Calu3 (cell line): ENCODE results near the gene HEY2. TPM values are rescaled to one million over a fixed set of nuclear protein-coding genes. Genes with fewer than 3 reads are reported as not detected.

Experiments used
- BruUV-seq: library from RNA; stranded (reverse); fragments of 400-500 nt; replicated peaks from 2 replicates; lab custom pipeline; 2021; lab: Mats Ljungman, UMichigan
- CTCF ChIA-PET: fragments of 300-600 bp; sonication (Branson Sonifier 250); formaldehyde crosslinking; loops from one replicate; lab custom pipeline; 2022; ENCODE audit warnings: antibody characterized with exemption; lab: Charles Lee
- DNase-seq: peaks from one replicate; pipeline ENCODE4 v3.0.0; 2022
- H3K27ac Mint-ChIP-seq: one replicate; pipeline ENCODE4 v1.8.0; 2022; ENCODE audit warnings: mixed read lengths; ENCODE audit not compliant: unreplicated experiment
- H3K27me3 Mint-ChIP-seq: one replicate; pipeline ENCODE4 v1.8.0; 2022; ENCODE audit warnings: mixed read lengths; ENCODE audit not compliant: unreplicated experiment
- H3K36me3 Mint-ChIP-seq: one replicate; pipeline ENCODE4 v1.8.0; 2022; ENCODE audit warnings: mild to moderate bottlenecking, moderate library complexity, mixed read lengths; ENCODE audit not compliant: insufficient read depth, unreplicated experiment
- H3K4me1 Mint-ChIP-seq: one replicate; pipeline ENCODE4 v1.8.0; 2022; ENCODE audit warnings: mild to moderate bottlenecking, low read depth, mixed read lengths; ENCODE audit not compliant: unreplicated experiment
- H3K4me3 Mint-ChIP-seq: one replicate; pipeline ENCODE4 v1.8.0; 2022; ENCODE audit warnings: mild to moderate bottlenecking, low read depth, moderate library complexity, mixed read lengths; ENCODE audit not compliant: unreplicated experiment
- H3K9me3 Mint-ChIP-seq: one replicate; pipeline ENCODE4 v1.8.0; 2022; ENCODE audit warnings: low read depth, mixed read lengths; ENCODE audit not compliant: unreplicated experiment
- intact Hi-C: fragments of 100-400 bp; cut with micrococcal nuclease; formaldehyde crosslinking; loops from one replicate; pipeline ENCODE4 v1.10.0; 2022; ENCODE audit not compliant: unreplicated experiment
- total RNA-seq: library from RNA; stranded (reverse); gene quantifications from 2 replicates; pipeline ENCODE4 v1.2.3, GENCODE V29; 2022
- TF ChIP-seq, protein P1 (sequence below): fragments of 200-600 bp; IDR thresholded peaks from one replicate; pipeline ENCODE4 v1.8.0; 2022; ENCODE audit warnings: antibody characterized with exemption; ENCODE audit not compliant: unreplicated experiment

Gene HEY2
- total RNA-seq, 1 experiment from 2014 or later = 0.47 TPM

DNA sequence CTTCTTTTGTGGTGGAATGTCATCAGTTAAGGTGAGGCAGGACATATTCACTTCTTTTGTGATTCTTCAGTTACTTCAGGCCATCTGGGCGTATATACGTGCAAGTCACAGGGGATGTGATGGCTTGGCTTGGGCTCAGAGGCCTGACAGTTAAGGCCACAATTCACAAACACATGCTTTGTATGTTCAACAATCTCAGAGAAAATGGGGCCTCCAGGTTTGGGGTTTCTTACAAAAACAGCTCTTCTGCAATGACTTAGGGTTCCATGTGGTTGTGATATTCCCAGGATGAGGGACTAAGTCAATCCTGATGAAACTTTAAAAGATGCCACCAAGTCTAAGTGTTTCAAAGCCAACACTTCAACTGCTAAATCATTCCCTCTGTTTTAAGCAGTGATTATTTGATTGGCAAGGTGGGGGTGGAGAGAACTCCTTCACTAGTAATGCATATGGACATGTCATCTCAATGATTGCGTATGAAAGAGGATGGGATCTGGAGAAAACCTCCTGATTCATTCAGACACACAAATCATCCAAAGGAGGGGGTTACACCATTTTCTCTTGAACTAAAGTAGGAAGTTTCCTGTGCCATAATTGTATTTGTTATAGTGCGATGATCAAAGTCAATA, 41.7 kb upstream of the HEY2 start:
- peaks cover 6% of the 10 kb centered on the region for H3K9me3 Mint-ChIP-seq
- no peaks in the 10 kb centered on the region for H3K36me3 Mint-ChIP-seq
- H3K27me3 Mint-ChIP-seq = peaks cover 39% of the 10 kb centered on the region
- no peak overlapping the region for H3K27ac Mint-ChIP-seq
- TF ChIP-seq, protein P1, sequence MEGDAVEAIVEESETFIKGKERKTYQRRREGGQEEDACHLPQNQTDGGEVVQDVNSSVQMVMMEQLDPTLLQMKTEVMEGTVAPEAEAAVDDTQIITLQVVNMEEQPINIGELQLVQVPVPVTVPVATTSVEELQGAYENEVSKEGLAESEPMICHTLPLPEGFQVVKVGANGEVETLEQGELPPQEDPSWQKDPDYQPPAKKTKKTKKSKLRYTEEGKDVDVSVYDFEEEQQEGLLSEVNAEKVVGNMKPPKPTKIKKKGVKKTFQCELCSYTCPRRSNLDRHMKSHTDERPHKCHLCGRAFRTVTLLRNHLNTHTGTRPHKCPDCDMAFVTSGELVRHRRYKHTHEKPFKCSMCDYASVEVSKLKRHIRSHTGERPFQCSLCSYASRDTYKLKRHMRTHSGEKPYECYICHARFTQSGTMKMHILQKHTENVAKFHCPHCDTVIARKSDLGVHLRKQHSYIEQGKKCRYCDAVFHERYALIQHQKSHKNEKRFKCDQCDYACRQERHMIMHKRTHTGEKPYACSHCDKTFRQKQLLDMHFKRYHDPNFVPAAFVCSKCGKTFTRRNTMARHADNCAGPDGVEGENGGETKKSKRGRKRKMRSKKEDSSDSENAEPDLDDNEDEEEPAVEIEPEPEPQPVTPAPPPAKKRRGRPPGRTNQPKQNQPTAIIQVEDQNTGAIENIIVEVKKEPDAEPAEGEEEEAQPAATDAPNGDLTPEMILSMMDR = no peak
- no peaks in the 10 kb centered on the region for H3K4me1 Mint-ChIP-seq
- BruUV-seq = no TSS peak
- intact Hi-C loops = no loop called here
- CTCF ChIA-PET = no interaction called here
- no peak for DNase-seq
- H3K4me3 Mint-ChIP-seq = no peak overlapping the region

DNA sequence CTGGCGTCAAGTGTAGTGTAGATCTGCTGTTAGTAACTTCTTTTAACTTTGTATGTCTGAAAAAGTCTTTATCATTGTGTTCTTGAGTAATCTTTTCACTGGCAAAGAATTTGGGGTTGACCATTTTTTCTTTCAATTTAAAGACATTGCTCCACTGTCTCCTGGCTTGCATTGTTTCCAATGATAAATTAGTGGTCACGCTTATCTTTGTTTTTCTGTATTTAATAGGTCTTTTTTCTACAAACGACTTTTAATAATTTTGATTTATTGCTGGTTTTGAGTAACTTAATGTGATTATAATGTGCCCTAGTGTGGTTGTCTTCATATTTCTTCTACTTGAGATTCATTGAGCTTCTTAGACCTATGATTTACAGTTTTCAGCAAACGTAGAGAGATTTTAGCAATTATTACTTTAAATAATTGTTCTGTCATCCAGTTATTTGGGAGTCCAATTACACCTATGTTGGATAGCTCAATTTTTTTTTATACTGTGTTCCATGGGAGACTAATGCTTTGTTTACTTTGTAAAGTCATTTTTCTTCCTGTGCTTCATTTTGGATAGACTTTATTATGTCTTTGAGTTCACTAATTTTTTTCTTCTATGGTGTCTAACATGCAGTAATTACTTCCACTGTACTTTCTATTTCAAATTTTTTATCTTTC, 38.3 kb upstream of the HEY2 start:
- Mint-ChIP-seq H3K36me3 (no peaks in the 10 kb centered on the region), H3K27me3 (peaks cover 19% of the 10 kb centered on the region), H3K27ac (no peak overlapping the region), H3K4me1 (no peaks in the 10 kb centered on the region), H3K9me3 (peaks cover 6% of the 10 kb centered on the region), H3K4me3 (no peak overlapping the region)
- DNase-seq = no peak
- intact Hi-C loops = no loop called here
- CTCF ChIA-PET = interaction anchor here (0.6 kb wide), 1 partner anchor 1712 kb away, joined by 3 read pairs; no protein-coding TSS in a partner anchor
- TF ChIP-seq, protein P1 = no peak
- no TSS peak for BruUV-seq

DNA sequence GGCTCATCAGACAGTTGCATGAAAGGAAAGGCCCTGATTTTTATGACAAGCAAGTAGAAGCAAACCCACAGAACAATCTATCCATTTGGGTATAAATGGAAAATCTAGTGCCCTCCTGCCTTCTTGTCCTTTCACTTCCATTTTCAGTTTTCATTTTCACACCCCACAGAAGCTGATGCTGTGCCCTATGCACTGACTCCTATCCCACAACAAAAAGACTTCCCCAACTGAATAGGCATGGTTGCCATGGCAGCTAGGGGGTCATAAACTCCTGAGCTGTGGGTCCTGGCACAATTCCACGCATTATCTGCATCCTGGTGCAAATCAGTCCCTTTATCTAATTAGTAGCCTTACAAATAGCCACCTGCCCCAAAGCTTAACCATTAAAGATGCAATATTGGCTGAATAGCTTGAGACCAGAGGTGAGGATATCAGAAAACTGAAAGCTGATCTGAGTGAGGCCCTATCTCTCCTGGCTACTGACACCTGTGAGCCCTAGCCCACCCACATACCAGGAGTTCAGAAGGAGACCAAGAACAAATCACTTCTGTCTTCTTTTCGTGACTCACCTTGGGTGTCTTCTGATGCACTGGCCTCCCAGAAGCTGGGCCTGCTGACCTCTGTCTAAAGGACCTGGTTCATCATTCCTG, 34.9 kb upstream of the HEY2 start:
- Mint-ChIP-seq H3K4me1 (no peaks in the 10 kb centered on the region), H3K9me3 (peaks cover 6% of the 10 kb centered on the region), H3K27ac (no peak overlapping the region), H3K36me3 (no peaks in the 10 kb centered on the region), H3K4me3 (no peak overlapping the region), H3K27me3 (no peaks in the 10 kb centered on the region)
- intact Hi-C loops = no loop called here
- TF ChIP-seq, protein P1 = no peak
- DNase-seq = no peak
- no TSS peak for BruUV-seq
- CTCF ChIA-PET = interaction anchor here (1.0 kb wide), 1 partner anchor 96 kb away, joined by 3 read pairs; no protein-coding TSS in a partner anchor

DNA sequence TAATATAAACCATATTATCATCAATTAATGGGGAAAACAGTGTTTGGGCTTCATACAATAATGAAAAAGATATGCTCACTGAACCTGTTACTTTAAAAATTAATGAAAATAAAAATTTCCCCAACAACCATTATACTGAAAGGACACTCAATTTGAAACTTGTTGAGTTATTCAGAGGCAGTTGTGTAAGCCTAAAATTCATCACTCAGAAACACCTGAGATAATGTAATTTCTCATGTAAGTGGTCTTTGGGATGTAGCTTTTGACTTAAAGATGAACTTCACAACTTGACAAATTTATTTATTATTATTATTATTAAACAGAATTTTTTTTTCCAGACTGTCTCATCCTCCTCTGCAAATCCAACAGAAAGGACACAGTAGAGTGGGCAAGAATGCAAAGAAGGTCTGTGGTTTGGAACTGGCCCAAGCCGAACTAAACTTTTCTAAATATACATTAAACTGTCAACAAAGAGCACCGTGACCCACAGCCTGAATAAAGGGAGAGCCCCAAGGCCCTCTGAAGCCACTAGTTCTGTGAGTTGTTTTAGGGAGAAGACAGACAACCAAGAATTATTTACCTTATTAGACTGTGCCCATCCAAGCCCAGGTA, 32.2 kb upstream of the HEY2 start:
- TF ChIP-seq, protein P1 = no peak
- intact Hi-C loops = no loop called here
- no peak for DNase-seq
- BruUV-seq = no TSS peak
- no peak overlapping the region for H3K4me3 Mint-ChIP-seq
- no peaks in the 10 kb centered on the region for H3K27me3 Mint-ChIP-seq
- H3K36me3 Mint-ChIP-seq = no peaks in the 10 kb centered on the region
- H3K9me3 Mint-ChIP-seq = peaks cover 1% of the 10 kb centered on the region
- H3K4me1 Mint-ChIP-seq = no peaks in the 10 kb centered on the region
- CTCF ChIA-PET = no interaction called here
- no peak overlapping the region for H3K27ac Mint-ChIP-seq
